ENCODE results near the gene RNF25.

The RNF25 gene

DNA sequence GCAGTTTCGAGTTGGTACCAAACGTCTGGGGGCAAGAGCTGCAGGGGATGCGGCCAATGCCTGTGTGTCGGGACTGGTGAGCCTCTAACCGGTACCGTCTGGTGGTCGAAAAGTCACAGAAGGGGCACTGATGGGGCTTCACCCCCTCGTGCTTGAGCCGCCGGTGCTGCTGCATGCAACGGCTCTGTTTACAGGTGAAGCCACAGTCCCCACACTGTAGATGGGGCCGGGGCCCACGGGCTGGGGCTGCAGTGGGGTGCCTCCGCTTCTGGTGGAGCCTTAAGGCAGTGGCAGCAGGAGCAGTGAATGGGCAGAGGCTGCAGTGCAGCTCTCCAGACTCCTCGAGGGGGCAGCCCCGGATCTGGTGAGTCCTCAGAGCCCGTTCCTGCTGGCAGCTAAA, 29.0 kb downstream of the RNF25 start:
- ChIA-PET POLR2A (ENCODE audit: low non-redundant PET) (no interaction called here), CTCF (interaction anchor here (0.6 kb wide), 2 partner anchors 79 to 341 kb away, joined by 3 read pairs; no protein-coding TSS in a partner anchor)
- TF ChIP-seq, protein P1, sequence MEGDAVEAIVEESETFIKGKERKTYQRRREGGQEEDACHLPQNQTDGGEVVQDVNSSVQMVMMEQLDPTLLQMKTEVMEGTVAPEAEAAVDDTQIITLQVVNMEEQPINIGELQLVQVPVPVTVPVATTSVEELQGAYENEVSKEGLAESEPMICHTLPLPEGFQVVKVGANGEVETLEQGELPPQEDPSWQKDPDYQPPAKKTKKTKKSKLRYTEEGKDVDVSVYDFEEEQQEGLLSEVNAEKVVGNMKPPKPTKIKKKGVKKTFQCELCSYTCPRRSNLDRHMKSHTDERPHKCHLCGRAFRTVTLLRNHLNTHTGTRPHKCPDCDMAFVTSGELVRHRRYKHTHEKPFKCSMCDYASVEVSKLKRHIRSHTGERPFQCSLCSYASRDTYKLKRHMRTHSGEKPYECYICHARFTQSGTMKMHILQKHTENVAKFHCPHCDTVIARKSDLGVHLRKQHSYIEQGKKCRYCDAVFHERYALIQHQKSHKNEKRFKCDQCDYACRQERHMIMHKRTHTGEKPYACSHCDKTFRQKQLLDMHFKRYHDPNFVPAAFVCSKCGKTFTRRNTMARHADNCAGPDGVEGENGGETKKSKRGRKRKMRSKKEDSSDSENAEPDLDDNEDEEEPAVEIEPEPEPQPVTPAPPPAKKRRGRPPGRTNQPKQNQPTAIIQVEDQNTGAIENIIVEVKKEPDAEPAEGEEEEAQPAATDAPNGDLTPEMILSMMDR (conservative IDR thresholded peaks at IDR 0.05; ENCODE audit: low read depth) = no peak
- peak overlapping the region; percentile 18; the same call in 1 of the 2 replicates for H3K27ac ChIP-seq
- no peak for DNase-seq (ENCODE audit: low spot score)

DNA sequence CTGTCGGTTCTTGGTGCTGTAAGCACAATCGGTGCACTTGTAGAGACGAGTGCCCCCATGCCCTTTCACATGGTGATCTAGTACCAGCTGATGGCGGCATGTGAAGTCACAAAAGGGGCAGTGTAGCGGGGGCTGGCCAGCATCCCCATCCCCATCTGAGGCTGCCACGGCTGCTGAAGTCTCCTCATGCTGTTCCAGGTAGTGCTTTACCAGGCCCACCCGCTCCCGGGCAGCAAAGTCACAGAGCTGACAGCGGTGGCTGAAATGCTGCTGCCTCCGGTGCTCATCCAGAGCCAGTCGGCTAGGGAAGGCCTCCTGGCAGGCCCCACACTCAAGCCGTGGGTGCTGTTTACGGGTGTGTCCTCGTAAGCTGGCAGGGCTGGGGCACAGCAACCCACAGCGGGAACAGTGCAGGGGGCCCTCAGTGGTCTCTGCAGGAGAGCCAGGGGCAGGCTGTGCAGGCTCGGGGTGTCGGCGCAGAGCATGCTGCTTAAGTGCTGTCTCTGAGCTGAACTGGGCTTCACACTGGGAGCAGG, 29.6 kb downstream of the RNF25 start:
- CTCF ChIA-PET = no interaction called here
- no peak for DNase-seq (ENCODE audit: low spot score)
- H3K27ac ChIP-seq = no peak overlapping the region
- POLR2A ChIA-PET (ENCODE audit: low non-redundant PET) = no interaction called here
- TF ChIP-seq, protein P1 (conservative IDR thresholded peaks at IDR 0.05; ENCODE audit: low read depth) = no peak

DNA sequence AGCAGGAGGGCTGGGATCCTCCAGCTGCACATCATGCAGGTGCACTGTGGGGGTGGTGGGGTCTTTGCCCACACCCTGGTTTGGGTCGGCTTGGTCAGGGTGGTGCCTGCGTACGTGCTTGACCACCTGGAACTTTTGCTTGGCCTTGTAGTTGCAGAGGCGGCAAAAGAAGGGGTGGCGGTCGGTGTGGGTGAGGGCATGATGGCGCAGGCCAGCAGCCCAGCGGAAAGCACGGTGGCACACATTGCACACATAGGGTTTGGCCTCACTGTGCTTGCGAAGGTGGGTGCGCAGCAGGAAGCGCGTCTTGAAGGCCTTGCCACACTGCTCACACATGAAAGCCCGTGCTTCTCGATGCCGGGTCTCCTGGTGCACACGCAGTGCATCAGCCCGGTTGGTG, 33.4 kb downstream of the RNF25 start:
- H3K27ac ChIP-seq = no peak overlapping the region
- no peak for DNase-seq (ENCODE audit: low spot score)
- CTCF ChIA-PET = no interaction called here
- POLR2A ChIA-PET (ENCODE audit: low non-redundant PET) = no interaction called here
- TF ChIP-seq, protein P1 (conservative IDR thresholded peaks at IDR 0.05; ENCODE audit: low read depth) = no peak

DNA sequence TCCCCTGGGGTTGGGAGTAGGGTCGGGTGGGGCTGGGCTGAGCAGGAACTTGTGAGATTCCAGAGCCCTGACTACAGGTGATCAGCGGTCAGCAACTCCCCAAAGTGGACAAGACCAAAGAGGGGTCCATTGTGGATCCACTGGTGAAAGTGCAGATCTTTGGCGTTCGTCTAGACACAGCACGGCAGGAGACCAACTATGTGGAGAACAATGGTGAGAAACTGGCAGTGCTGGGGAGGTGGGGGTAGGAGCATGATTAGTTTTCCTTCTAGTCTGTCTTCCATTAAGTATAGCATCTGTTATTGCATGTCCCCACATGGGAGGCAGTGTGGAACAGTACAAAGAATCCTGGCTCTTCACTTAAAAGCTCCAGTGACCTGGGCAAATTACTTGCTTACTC, 36.1 kb downstream of the RNF25 start:
- TF ChIP-seq, protein P1 (conservative IDR thresholded peaks at IDR 0.05; ENCODE audit: low read depth) = no peak
- CTCF ChIA-PET = interaction anchor here (0.6 kb wide), 1 partner anchor 18 kb away, joined by 4 read pairs; no protein-coding TSS in a partner anchor
- POLR2A ChIA-PET (ENCODE audit: low non-redundant PET) = interaction anchor here (0.8 kb wide), 1 partner anchor 8 kb away, joined by 10 read pairs; no protein-coding TSS in a partner anchor
- no peak overlapping the region for H3K27ac ChIP-seq
- no peak for DNase-seq (ENCODE audit: low spot score)

- ChIA-PET POLR2A (ENCODE audit: low non-redundant PET) (no interaction called here), CTCF (interaction anchor here (0.7 kb wide), 1 partner anchor 259 kb away, joined by 4 read pairs; no protein-coding TSS in a partner anchor)
- peak; percentile 76 for DNase-seq (ENCODE audit: low spot score)
- TF ChIP-seq, protein P1 (conservative IDR thresholded peaks at IDR 0.05; ENCODE audit: low read depth) = no peak
- peak overlapping the region; percentile 34; the same call in 1 of the 2 replicates for H3K27ac ChIP-seq
Observed at GRCh38 chr2:218631837-218632236, 40.0 kb downstream of the RNF25 start.

- POLR2A ChIA-PET (ENCODE audit: low non-redundant PET) = no interaction called here
- CTCF ChIA-PET = no interaction called here
Observed at GRCh38 chr2:218627939-218628338, 43.9 kb downstream of the RNF25 start.

More at GRCh38 chr2:218627939-218628338, 43.9 kb downstream of the RNF25 start:
- DNase-seq (ENCODE audit: low spot score) = no peak
- TF ChIP-seq, protein P1 (conservative IDR thresholded peaks at IDR 0.05; ENCODE audit: low read depth) = no peak
- no peak overlapping the region for H3K27ac ChIP-seq
